ENCODE results near the gene AHDC1. TPM values are rescaled to one million over a fixed set of nuclear protein-coding genes. Genes with fewer than 3 reads are reported as not detected.

The AHDC1 gene
- total and polyA plus RNA-seq, 2 donors (not counting 1 experiment from before 2014, with no cell fraction given) = 4.2 to 6.9 TPM

DNA sequence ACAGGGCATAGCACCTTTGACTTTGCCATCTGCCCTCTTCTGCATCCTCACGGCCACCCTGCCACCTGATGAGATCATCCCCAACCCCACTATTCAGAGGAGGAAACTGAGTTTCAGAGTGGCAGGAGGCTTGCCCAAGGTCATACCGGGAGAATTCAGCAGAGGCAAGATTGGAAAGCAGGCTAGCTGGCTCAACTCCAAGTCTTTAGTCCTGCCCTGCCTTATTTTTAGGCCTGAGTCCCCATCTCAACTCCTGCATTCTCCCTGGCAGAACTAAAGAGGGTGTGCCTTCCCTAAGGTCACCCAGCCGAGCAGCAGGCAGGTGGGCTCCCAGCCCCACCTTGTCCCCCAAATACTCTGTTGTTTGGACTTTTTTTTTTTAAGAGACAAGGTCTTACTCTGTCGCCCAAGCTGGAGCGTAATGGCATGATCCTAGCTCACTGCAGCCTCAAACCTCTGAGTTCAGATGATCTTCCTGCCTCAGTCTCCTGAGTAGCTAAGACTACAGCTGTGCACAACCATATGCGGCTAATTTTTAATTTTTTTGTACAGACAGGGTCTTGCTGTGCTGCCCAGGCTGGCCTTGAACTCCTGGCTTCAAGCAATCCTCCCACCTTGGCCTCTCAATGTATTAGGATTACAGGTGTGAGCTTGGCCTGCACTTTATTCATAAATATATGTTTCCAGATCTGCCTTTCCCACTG, 44.8 kb upstream of the AHDC1 start:
- H3K27ac ChIP-seq (ENCODE audit: insufficient read depth, low read length) = no peak overlapping the region
- H3K9ac ChIP-seq (ENCODE audit: insufficient read depth, low read length) = no peak overlapping the region
- no peak overlapping the region for H3K4me2 ChIP-seq (ENCODE audit: extremely low read depth, insufficient read depth, low read length)
- H3K4me1 ChIP-seq (ENCODE audit: control insufficient read depth, extremely low read depth, insufficient read depth, low read length) = peaks cover 10% of the 10 kb centered on the region
- no peaks in the 10 kb centered on the region for H4K20me1 ChIP-seq (ENCODE audit: control insufficient read depth, extremely low read depth, insufficient read depth, low read length)
- no peak overlapping the region for H2AFZ ChIP-seq (ENCODE audit: low read length)
- DNase-seq (ENCODE audit: low read depth in 2 of 2) = no peak
- H3K36me3 ChIP-seq (ENCODE audit: control insufficient read depth, insufficient read depth, low read length) = no peaks in the 10 kb centered on the region
- no peaks in the 10 kb centered on the region for H3K27me3 ChIP-seq (ENCODE audit: control insufficient read depth, insufficient read depth, low read length)
- H3K79me2 ChIP-seq (ENCODE audit: control insufficient read depth, insufficient read depth, low read length) = no peaks in the 10 kb centered on the region
- TF ChIP-seq, protein P1, sequence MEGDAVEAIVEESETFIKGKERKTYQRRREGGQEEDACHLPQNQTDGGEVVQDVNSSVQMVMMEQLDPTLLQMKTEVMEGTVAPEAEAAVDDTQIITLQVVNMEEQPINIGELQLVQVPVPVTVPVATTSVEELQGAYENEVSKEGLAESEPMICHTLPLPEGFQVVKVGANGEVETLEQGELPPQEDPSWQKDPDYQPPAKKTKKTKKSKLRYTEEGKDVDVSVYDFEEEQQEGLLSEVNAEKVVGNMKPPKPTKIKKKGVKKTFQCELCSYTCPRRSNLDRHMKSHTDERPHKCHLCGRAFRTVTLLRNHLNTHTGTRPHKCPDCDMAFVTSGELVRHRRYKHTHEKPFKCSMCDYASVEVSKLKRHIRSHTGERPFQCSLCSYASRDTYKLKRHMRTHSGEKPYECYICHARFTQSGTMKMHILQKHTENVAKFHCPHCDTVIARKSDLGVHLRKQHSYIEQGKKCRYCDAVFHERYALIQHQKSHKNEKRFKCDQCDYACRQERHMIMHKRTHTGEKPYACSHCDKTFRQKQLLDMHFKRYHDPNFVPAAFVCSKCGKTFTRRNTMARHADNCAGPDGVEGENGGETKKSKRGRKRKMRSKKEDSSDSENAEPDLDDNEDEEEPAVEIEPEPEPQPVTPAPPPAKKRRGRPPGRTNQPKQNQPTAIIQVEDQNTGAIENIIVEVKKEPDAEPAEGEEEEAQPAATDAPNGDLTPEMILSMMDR (conservative IDR thresholded peaks at IDR 0.05 in 1 of 2, IDR thresholded peaks at IDR 0.05 in 1 of 2; ENCODE audit: low read depth in 1 of 2, low read length in 2 of 2) = no peak
- no peak for TF ChIP-seq EZH2 (IDR thresholded peaks at IDR 0.05; ENCODE audit: low read length, missing control alignments)
- H3K4me3 ChIP-seq (replicated peaks in 1 of 4; ENCODE audit: control extremely low read depth in 1 of 4, insufficient read depth in 1 of 4, low read depth in 3 of 4, low read length in 4 of 4) = no peak overlapping the region
- no peaks in the 10 kb centered on the region for H3K9me3 ChIP-seq (ENCODE audit: control insufficient read depth, insufficient read depth, low read depth, low read length)

DNA sequence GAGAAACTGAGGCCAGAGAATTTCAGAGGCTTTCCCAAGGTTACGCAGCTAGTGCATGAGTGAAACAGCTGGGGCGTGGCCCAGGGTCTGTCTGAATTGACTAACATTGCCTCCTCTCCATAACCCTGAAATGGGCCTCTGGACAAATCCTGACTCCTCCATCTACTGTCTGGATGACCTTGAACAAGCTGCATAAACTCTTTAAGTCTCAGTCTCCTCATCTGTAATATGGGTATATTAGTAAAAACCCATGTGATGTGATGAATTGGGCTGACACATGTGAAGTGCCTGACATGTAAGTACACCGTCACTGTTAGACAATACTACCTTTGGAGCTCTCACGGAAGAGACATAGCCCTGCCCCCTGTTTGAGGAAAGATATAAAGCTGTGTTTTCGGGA, 43.4 kb upstream of the AHDC1 start:
- H3K4me1 ChIP-seq (ENCODE audit: control insufficient read depth, extremely low read depth, insufficient read depth, low read length) = peaks cover 10% of the 10 kb centered on the region
- H3K36me3 ChIP-seq (ENCODE audit: control insufficient read depth, insufficient read depth, low read length) = no peaks in the 10 kb centered on the region
- no peak overlapping the region for H3K9ac ChIP-seq (ENCODE audit: insufficient read depth, low read length)
- no peaks in the 10 kb centered on the region for H3K79me2 ChIP-seq (ENCODE audit: control insufficient read depth, insufficient read depth, low read length)
- no peaks in the 10 kb centered on the region for H3K9me3 ChIP-seq (ENCODE audit: control insufficient read depth, insufficient read depth, low read depth, low read length)
- H3K27ac ChIP-seq (ENCODE audit: insufficient read depth, low read length) = no peak overlapping the region
- no peak overlapping the region for H3K4me3 ChIP-seq (replicated peaks in 1 of 4; ENCODE audit: control extremely low read depth in 1 of 4, insufficient read depth in 1 of 4, low read depth in 3 of 4, low read length in 4 of 4)
- DNase-seq (ENCODE audit: low read depth in 2 of 2) = no peak
- H4K20me1 ChIP-seq (ENCODE audit: control insufficient read depth, extremely low read depth, insufficient read depth, low read length) = no peaks in the 10 kb centered on the region
- H2AFZ ChIP-seq (ENCODE audit: low read length) = no peak overlapping the region
- no peak for TF ChIP-seq EZH2 (IDR thresholded peaks at IDR 0.05; ENCODE audit: low read length, missing control alignments)
- TF ChIP-seq, protein P1 (conservative IDR thresholded peaks at IDR 0.05 in 1 of 2, IDR thresholded peaks at IDR 0.05 in 1 of 2; ENCODE audit: low read depth in 1 of 2, low read length in 2 of 2) = no peak
- no peaks in the 10 kb centered on the region for H3K27me3 ChIP-seq (ENCODE audit: control insufficient read depth, insufficient read depth, low read length)
- no peak overlapping the region for H3K4me2 ChIP-seq (ENCODE audit: extremely low read depth, insufficient read depth, low read length)

DNA sequence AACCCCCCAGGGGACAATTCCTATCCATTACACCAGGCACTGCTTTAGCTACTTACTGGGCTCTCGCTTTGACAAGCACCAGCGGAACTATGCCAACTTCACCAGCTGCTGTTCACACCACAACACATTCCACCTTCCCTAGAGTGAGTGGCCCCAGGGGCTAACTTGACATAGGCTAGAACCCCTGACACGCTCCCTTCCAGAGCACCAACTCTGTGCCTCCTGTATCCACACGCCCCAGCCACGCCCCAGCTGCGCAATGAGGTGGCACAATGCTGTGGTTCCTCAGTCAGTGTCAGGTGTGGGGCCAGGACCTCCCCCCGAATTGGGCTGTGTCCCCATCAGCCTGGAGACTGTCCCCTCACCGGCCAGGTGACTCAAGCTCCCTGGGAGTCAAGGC, 42.7 kb upstream of the AHDC1 start:
- TF ChIP-seq, protein P1 (conservative IDR thresholded peaks at IDR 0.05 in 1 of 2, IDR thresholded peaks at IDR 0.05 in 1 of 2; ENCODE audit: low read depth in 1 of 2, low read length in 2 of 2) = no peak
- no peak for TF ChIP-seq EZH2 (IDR thresholded peaks at IDR 0.05; ENCODE audit: low read length, missing control alignments)
- peak in 1 of 2 donors; percentile 44 for DNase-seq (ENCODE audit: low read depth in 2 of 2)
- Histone ChIP-seq H2AFZ (ENCODE audit: low read length) (no peak overlapping the region), H4K20me1 (ENCODE audit: control insufficient read depth, extremely low read depth, insufficient read depth, low read length) (no peaks in the 10 kb centered on the region), H3K27ac (ENCODE audit: insufficient read depth, low read length) (no peak overlapping the region), H3K79me2 (ENCODE audit: control insufficient read depth, insufficient read depth, low read length) (no peaks in the 10 kb centered on the region), H3K9ac (ENCODE audit: insufficient read depth, low read length) (no peak overlapping the region), H3K4me3 (replicated peaks in 1 of 4; ENCODE audit: control extremely low read depth in 1 of 4, insufficient read depth in 1 of 4, low read depth in 3 of 4, low read length in 4 of 4) (no peak overlapping the region), H3K36me3 (ENCODE audit: control insufficient read depth, insufficient read depth, low read length) (no peaks in the 10 kb centered on the region), H3K27me3 (ENCODE audit: control insufficient read depth, insufficient read depth, low read length) (no peaks in the 10 kb centered on the region), H3K9me3 (ENCODE audit: control insufficient read depth, insufficient read depth, low read depth, low read length) (no peaks in the 10 kb centered on the region), H3K4me2 (ENCODE audit: extremely low read depth, insufficient read depth, low read length) (no peak overlapping the region), H3K4me1 (ENCODE audit: control insufficient read depth, extremely low read depth, insufficient read depth, low read length) (peaks cover 10% of the 10 kb centered on the region)

All from fibroblast of lung (primary cell).